Skeletal muscle tissue (tissue), 4 donors: Measurements from ENCODE around the gene DPYSL4. TPM values are rescaled to one million over a fixed set of nuclear protein-coding genes. Genes with fewer than 3 reads are reported as not detected.
A peak's percentile ranks its signal among the peaks of the same experiment; 100 is the strongest.

Experiments used
- H3K27ac ChIP-seq: one replicate; pipeline ENCODE4 v1.7.0; 2013; ENCODE audit warnings: mild to moderate bottlenecking, low read depth, low read length, inconsistent platforms
- H3K27me3 ChIP-seq, 3 donors: one replicate each; pipeline ENCODE4 v1.7.0; 2013; ENCODE audit warnings: low read length in 3 of 3; ENCODE audit not compliant: control insufficient read depth in 3 of 3, insufficient read depth in 3 of 3
- H3K36me3 ChIP-seq, 3 donors: one replicate each; pipeline ENCODE4 v1.7.0; 2013; ENCODE audit warnings: low read length in 3 of 3; ENCODE audit not compliant: control insufficient read depth in 3 of 3, insufficient read depth in 3 of 3
- H3K4me1 ChIP-seq, 3 donors: one replicate each; pipeline ENCODE4 v1.7.0; 2013; ENCODE audit warnings: low read length in 3 of 3, mild to moderate bottlenecking in 3 of 3; ENCODE audit not compliant: control insufficient read depth in 3 of 3, insufficient read depth in 3 of 3
- H3K4me3 ChIP-seq, 3 donors: one replicate each; pipeline ENCODE4 v1.7.0; 2013; ENCODE audit warnings: low read length in 3 of 3
- H3K9ac ChIP-seq, 3 donors: one replicate each; pipeline ENCODE4 v1.7.0; 2013; ENCODE audit warnings: low read length in 3 of 3, mild to moderate bottlenecking in 3 of 3, moderate library complexity in 2 of 3, low read depth in 1 of 3
- H3K9me3 ChIP-seq, 3 donors: one replicate each; pipeline ENCODE4 v1.7.0; 2013; ENCODE audit warnings: low read length in 3 of 3; ENCODE audit not compliant: control insufficient read depth in 3 of 3
- total RNA-seq: library from RNA; depleted of rRNA; stranded (reverse); fragments of >200 nt; gene quantifications from one replicate; pipeline ENCODE4 v1.2.3, GENCODE V29; 2014
- donor health status: Osteomylitis.

Gene DPYSL4
- total RNA-seq, 1 donor from 2014 or later = 1.0 TPM

GRCh38 chr10:132225073-132225848, 38.5 kb downstream of the DPYSL4 start:
- peaks cover 0 to 2% (median 0%) of the 10 kb centered on the region in 3 donors for H3K36me3 ChIP-seq
- no peak overlapping the region for H3K4me3 ChIP-seq
- H3K9me3 ChIP-seq = no peaks in the 10 kb centered on the region
- H3K27ac ChIP-seq = no peak overlapping the region
- H3K9ac ChIP-seq = no peak overlapping the region
- H3K4me1 ChIP-seq = peaks cover 5 to 10% (median 6%) of the 10 kb centered on the region in 3 donors
- H3K27me3 ChIP-seq = no peaks in the 10 kb centered on the region

GRCh38 chr10:132225849-132226205, 39.1 kb downstream of the DPYSL4 start:
- Histone ChIP-seq H3K9me3 (no peaks in the 10 kb centered on the region), H3K27ac (no peak overlapping the region), H3K27me3 (no peaks in the 10 kb centered on the region), H3K36me3 (peaks cover 0 to 2% (median 0%) of the 10 kb centered on the region in 3 donors), H3K9ac (no peak overlapping the region), H3K4me1 (peaks cover 5 to 14% (median 8%) of the 10 kb centered on the region in 3 donors), H3K4me3 (no peak overlapping the region)

GRCh38 chr10:132226586-132227405, 40.0 kb downstream of the DPYSL4 start:
- H3K4me1 ChIP-seq = peaks cover 5 to 17% (median 8%) of the 10 kb centered on the region in 3 donors
- no peak overlapping the region for H3K9ac ChIP-seq
- no peaks in the 10 kb centered on the region for H3K9me3 ChIP-seq
- no peak overlapping the region for H3K4me3 ChIP-seq
- no peak overlapping the region for H3K27ac ChIP-seq
- H3K27me3 ChIP-seq = no peaks in the 10 kb centered on the region
- H3K36me3 ChIP-seq = peaks cover 0 to 2% (median 0%) of the 10 kb centered on the region in 3 donors

GRCh38 chr10:132227851-132228390, 41.2 kb downstream of the DPYSL4 start:
- Histone ChIP-seq H3K9me3 (no peaks in the 10 kb centered on the region), H3K9ac (no peak overlapping the region), H3K4me3 (no peak overlapping the region), H3K36me3 (no peaks in the 10 kb centered on the region), H3K27me3 (no peaks in the 10 kb centered on the region), H3K27ac (no peak overlapping the region), H3K4me1 (peaks cover 5 to 17% (median 8%) of the 10 kb centered on the region in 3 donors)

- H3K4me3 ChIP-seq = no peak overlapping the region
- peaks cover 2 to 17% (median 8%) of the 10 kb centered on the region in 3 donors for H3K4me1 ChIP-seq
- H3K27ac ChIP-seq = no peak overlapping the region
- no peaks in the 10 kb centered on the region for H3K36me3 ChIP-seq
- no peaks in the 10 kb centered on the region for H3K9me3 ChIP-seq
- H3K9ac ChIP-seq = no peak overlapping the region
- H3K27me3 ChIP-seq = no peaks in the 10 kb centered on the region
Observed at GRCh38 chr10:132228616-132229015, 41.9 kb downstream of the DPYSL4 start.

GRCh38 chr10:132229096-132229495, 42.3 kb downstream of the DPYSL4 start:
- no peaks in the 10 kb centered on the region for H3K9me3 ChIP-seq
- H3K4me3 ChIP-seq = no peak overlapping the region
- H3K27me3 ChIP-seq = peaks cover 0 to 3% (median 1%) of the 10 kb centered on the region in 3 donors
- no peak overlapping the region for H3K27ac ChIP-seq
- no peaks in the 10 kb centered on the region for H3K36me3 ChIP-seq
- H3K4me1 ChIP-seq = peaks cover 2 to 17% (median 8%) of the 10 kb centered on the region in 3 donors
- no peak overlapping the region for H3K9ac ChIP-seq

- H3K4me1 ChIP-seq = peaks cover 2 to 17% (median 8%) of the 10 kb centered on the region in 3 donors
- peak overlapping the region; percentile 23 to 60 (median 36) for H3K4me3 ChIP-seq
- peak overlapping the region in 1 of 3 donors; percentile 8 for H3K9ac ChIP-seq
- H3K9me3 ChIP-seq = no peaks in the 10 kb centered on the region
- no peaks in the 10 kb centered on the region for H3K36me3 ChIP-seq
- peaks cover 0 to 6% (median 3%) of the 10 kb centered on the region in 3 donors for H3K27me3 ChIP-seq
- H3K27ac ChIP-seq = no peak overlapping the region
Observed at GRCh38 chr10:132229834-132230556, 43.2 kb downstream of the DPYSL4 start.

GRCh38 chr10:132230557-132231210, 43.9 kb downstream of the DPYSL4 start:
- H3K27me3 ChIP-seq = peaks cover 0 to 6% (median 3%) of the 10 kb centered on the region in 3 donors
- H3K4me3 ChIP-seq = peak overlapping the region in 1 of 3 donors; percentile 36
- H3K4me1 ChIP-seq = peaks cover 2 to 17% (median 8%) of the 10 kb centered on the region in 3 donors
- no peak overlapping the region for H3K27ac ChIP-seq
- no peaks in the 10 kb centered on the region for H3K36me3 ChIP-seq
- H3K9ac ChIP-seq = no peak overlapping the region
- H3K9me3 ChIP-seq = no peaks in the 10 kb centered on the region

GRCh38 chr10:132231656-132232022, 44.9 kb downstream of the DPYSL4 start:
- no peak overlapping the region for H3K27ac ChIP-seq
- peaks cover 0 to 6% (median 3%) of the 10 kb centered on the region in 3 donors for H3K27me3 ChIP-seq
- H3K4me3 ChIP-seq = no peak overlapping the region
- H3K36me3 ChIP-seq = no peaks in the 10 kb centered on the region
- H3K9me3 ChIP-seq = no peaks in the 10 kb centered on the region
- no peak overlapping the region for H3K9ac ChIP-seq
- peaks cover 2 to 14% (median 5%) of the 10 kb centered on the region in 3 donors for H3K4me1 ChIP-seq
